Measurements from ENCODE around the gene ALDOB. TPM values are rescaled to one million over a fixed set of nuclear protein-coding genes. Genes with fewer than 3 reads are reported as not detected.

The ALDOB gene
- total RNA-seq, 2 donors from 2014 or later, result 23.4 to 86.6 TPM

- intact Hi-C loops (cut with DNase I), result no loop called here
- Histone ChIP-seq H3K4me3 (no peak overlapping the region), H3K27ac (no peak overlapping the region), H3K9me3 (no peaks in the 10 kb centered on the region), H3K4me1 (peaks cover 5% of the 10 kb centered on the region), H3K27me3 (no peaks in the 10 kb centered on the region), H3K36me3 (replicated peaks in 1 of 2; ENCODE audit: insufficient read depth in 1 of 2, low read depth in 2 of 2) (no peaks in the 10 kb centered on the region)
- DNase-seq (no peak), ATAC-seq (no peak)
- WGBS, 2 donors, result 83 to 93% methylated on average over 3 of the region's 3 CpGs
- TF ChIP-seq, protein P1, sequence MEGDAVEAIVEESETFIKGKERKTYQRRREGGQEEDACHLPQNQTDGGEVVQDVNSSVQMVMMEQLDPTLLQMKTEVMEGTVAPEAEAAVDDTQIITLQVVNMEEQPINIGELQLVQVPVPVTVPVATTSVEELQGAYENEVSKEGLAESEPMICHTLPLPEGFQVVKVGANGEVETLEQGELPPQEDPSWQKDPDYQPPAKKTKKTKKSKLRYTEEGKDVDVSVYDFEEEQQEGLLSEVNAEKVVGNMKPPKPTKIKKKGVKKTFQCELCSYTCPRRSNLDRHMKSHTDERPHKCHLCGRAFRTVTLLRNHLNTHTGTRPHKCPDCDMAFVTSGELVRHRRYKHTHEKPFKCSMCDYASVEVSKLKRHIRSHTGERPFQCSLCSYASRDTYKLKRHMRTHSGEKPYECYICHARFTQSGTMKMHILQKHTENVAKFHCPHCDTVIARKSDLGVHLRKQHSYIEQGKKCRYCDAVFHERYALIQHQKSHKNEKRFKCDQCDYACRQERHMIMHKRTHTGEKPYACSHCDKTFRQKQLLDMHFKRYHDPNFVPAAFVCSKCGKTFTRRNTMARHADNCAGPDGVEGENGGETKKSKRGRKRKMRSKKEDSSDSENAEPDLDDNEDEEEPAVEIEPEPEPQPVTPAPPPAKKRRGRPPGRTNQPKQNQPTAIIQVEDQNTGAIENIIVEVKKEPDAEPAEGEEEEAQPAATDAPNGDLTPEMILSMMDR (IDR thresholded peaks at IDR 0.05), result no peak
- no peak for TF ChIP-seq POLR2A (IDR thresholded peaks at IDR 0.05)
These were observed 63.8 kb downstream of the ALDOB start for GRCh38 chr9:101371813-101372212.

Small RNAs within 50 kb of the gene (small RNA-seq; reads per million reads assigned to genes)
- not detected for gene AL353621.2

Other genes starting within 250 kb of the ALDOB start
- 1 to 10 TPM; 1.0 to 2.6 TPM for gene BAAT, start 50.8 kb downstream of the ALDOB start, total RNA-seq
- 1 to 10 TPM; 3.6 to 7.3 TPM for gene MRPL50, start 37.2 kb downstream of the ALDOB start, total RNA-seq
- 10 to 100 TPM; 25.1 to 25.2 TPM for gene ZNF189, start 36.9 kb downstream of the ALDOB start, total RNA-seq
- 10 to 100 TPM; 17.5 to 21.3 TPM for gene RNF20, start 98.1 kb upstream of the ALDOB start, total RNA-seq
- gene PPP3R2, start 159.2 kb upstream of the ALDOB start, total RNA-seq, result not detected